WTC11 (cell line): Measurements from ENCODE around the gene CHMP1B. TPM values are rescaled to one million over a fixed set of nuclear protein-coding genes. Genes with fewer than 3 reads are reported as not detected.

Experiments used
- ATAC-seq: fragments of 200-7000 bp; cut with Tn5 transposase; 2 replicates; pipeline ENCODE4 v1.10.0; 2021; ENCODE audit warnings: mild to moderate bottlenecking, moderate library complexity
- CTCF ChIA-PET: fragments of 300-600 bp; sonication (Branson Sonifier 250); formaldehyde crosslinking; loops from one replicate; lab custom pipeline; 2021; ENCODE audit warnings: antibody characterized with exemption; lab: Charles Lee
- POLR2A ChIA-PET: fragments of 350-600 bp; sonication (Branson Sonifier 250); formaldehyde crosslinking; loops from one replicate; lab custom pipeline; 2021; ENCODE audit warnings: antibody characterized with exemption; lab: Charles Lee
- DNase-seq: peaks from one replicate; pipeline ENCODE4 v3.0.0; 2021; ENCODE audit warnings: low spot score
- H3K27ac Mint-ChIP-seq: 2 replicates; pipeline ENCODE4 v1.8.0; 2021; ENCODE audit warnings: mixed read lengths
- H3K27me3 Mint-ChIP-seq: 2 replicates; pipeline ENCODE4 v1.8.0; 2021; ENCODE audit warnings: low read depth, mild to moderate bottlenecking, moderate library complexity, mixed read lengths
- H3K36me3 Mint-ChIP-seq: 2 replicates; pipeline ENCODE4 v1.8.0; 2021; ENCODE audit warnings: mixed read lengths
- H3K4me1 Mint-ChIP-seq: 2 replicates; pipeline ENCODE4 v1.8.0; 2022; ENCODE audit warnings: mixed read lengths
- H3K4me3 Mint-ChIP-seq: 2 replicates; pipeline ENCODE4 v1.8.0; 2021; ENCODE audit warnings: mild to moderate bottlenecking, moderate library complexity, mixed read lengths
- H3K9me3 Mint-ChIP-seq: 2 replicates; pipeline ENCODE4 v1.8.0; 2021; ENCODE audit warnings: mixed read lengths
- ATF2 ChIP-seq: sonication (generic); formaldehyde crosslinking; IDR thresholded peaks from 2 replicates; pipeline ENCODE4 v1.8.1; 2022; ENCODE audit warnings: low read depth, missing genetic modification reagents, borderline replicate concordance
- E2F1 ChIP-seq: sonication (generic); formaldehyde crosslinking; IDR thresholded peaks from 2 replicates; pipeline ENCODE4 v1.8.0; 2022; ENCODE audit warnings: mild to moderate bottlenecking, missing genetic modification reagents
- EMX1 ChIP-seq: fragments of 250-450 bp; sonication (Bioruptor Pico); IDR thresholded peaks from 2 replicates; pipeline ENCODE4 v1.8.0; 2021; ENCODE audit warnings: mild to moderate bottlenecking
- ETV6 ChIP-seq: sonication (generic); formaldehyde crosslinking; IDR thresholded peaks from 2 replicates; pipeline ENCODE4 v1.8.1; 2022; ENCODE audit warnings: mild to moderate bottlenecking, missing genetic modification reagents
- JAZF1 ChIP-seq: fragments of 250-450 bp; sonication (Bioruptor Pico); IDR thresholded peaks from 2 replicates; pipeline ENCODE4 v1.9.0; 2021; ENCODE audit warnings: moderate library complexity, mild to moderate bottlenecking, inconsistent platforms
- KAT7 ChIP-seq: sonication (generic); formaldehyde crosslinking; IDR thresholded peaks from 2 replicates; pipeline ENCODE4 v1.8.1; 2023; ENCODE audit warnings: missing genetic modification reagents, mild to moderate bottlenecking, borderline replicate concordance
- SMAD3 ChIP-seq: sonication (generic); formaldehyde crosslinking; IDR thresholded peaks from 2 replicates; pipeline ENCODE4 v1.8.0; 2022; ENCODE audit warnings: missing genetic modification reagents, mild to moderate bottlenecking, borderline replicate concordance
- SOX15 ChIP-seq: fragments of 250-450 bp; sonication (Bioruptor Pico); IDR thresholded peaks from 2 replicates; pipeline ENCODE4 v1.9.0; 2021; ENCODE audit warnings: mild to moderate bottlenecking
- ZMAT4 ChIP-seq: fragments of 250-450 bp; sonication (Bioruptor Pico); IDR thresholded peaks from 2 replicates; pipeline ENCODE4 v1.9.0; 2021; ENCODE audit warnings: mild to moderate bottlenecking
- ZNF138 ChIP-seq: sonication (generic); formaldehyde crosslinking; conservative IDR thresholded peaks from 2 replicates; pipeline ENCODE4 v1.8.1; 2022; ENCODE audit warnings: mild to moderate bottlenecking, moderate library complexity, missing genetic modification reagents
- ZNF263 ChIP-seq: sonication (generic); formaldehyde crosslinking; IDR thresholded peaks from 2 replicates; pipeline ENCODE4 v1.8.1; 2022; ENCODE audit warnings: low read depth, mild to moderate bottlenecking, moderate library complexity, missing genetic modification reagents
- ZNF423 ChIP-seq: fragments of 250-450 bp; sonication (Bioruptor Pico); IDR thresholded peaks from 2 replicates; pipeline ENCODE4 v2.1.2; 2022; ENCODE audit warnings: mild to moderate bottlenecking, moderate library complexity
- ZNF671 ChIP-seq: fragments of 250-450 bp; sonication (Bioruptor Pico); IDR thresholded peaks from 2 replicates; pipeline ENCODE4 v1.8.0; 2021; ENCODE audit warnings: mild to moderate bottlenecking
- total RNA-seq: library from RNA; stranded (reverse); gene quantifications from 3 replicates; pipeline ENCODE4 v1.2.3, GENCODE V29; 2021
- TF ChIP-seq, protein P1 (sequence below): sonication (generic); formaldehyde crosslinking; IDR thresholded peaks from 2 replicates; pipeline ENCODE4 v1.8.0; 2023; ENCODE audit warnings: missing genetic modification reagents
- TF ChIP-seq, protein P2 (sequence below): sonication (generic); formaldehyde crosslinking; IDR thresholded peaks from 2 replicates; pipeline ENCODE4 v1.8.0; 2023; ENCODE audit warnings: mild to moderate bottlenecking, missing genetic modification reagents
- TF ChIP-seq, protein P3 (sequence below): sonication (generic); formaldehyde crosslinking; IDR thresholded peaks from 2 replicates; pipeline ENCODE4 v1.8.0; 2022; ENCODE audit warnings: mild to moderate bottlenecking, missing genetic modification reagents
- TF ChIP-seq, protein P4 (sequence below): sonication (generic); formaldehyde crosslinking; IDR thresholded peaks from 2 replicates; pipeline ENCODE4 v1.8.1; 2023; ENCODE audit warnings: mild to moderate bottlenecking, missing genetic modification reagents
- TF ChIP-seq, protein P5 (sequence below): sonication (generic); formaldehyde crosslinking; IDR thresholded peaks from 2 replicates; pipeline ENCODE4 v1.8.0; 2022; ENCODE audit warnings: mild to moderate bottlenecking, missing genetic modification reagents
- TF ChIP-seq, protein P6 (sequence below): sonication (generic); formaldehyde crosslinking; IDR thresholded peaks from 2 replicates; pipeline ENCODE4 v1.8.0; 2022; ENCODE audit warnings: missing genetic modification reagents
- TF ChIP-seq, protein P7 (sequence below): fragments of 250-450 bp; sonication (Bioruptor Pico); IDR thresholded peaks from 2 replicates; pipeline ENCODE4 v2.1.2; 2022; ENCODE audit warnings: mild to moderate bottlenecking, moderate library complexity

The CHMP1B gene
- total RNA-seq, 1 experiment from 2014 or later, result 37.2 TPM

GRCh38 chr18:11866764-11867163 lies 15.6 kb downstream of the CHMP1B start (continued):
- TF ChIP-seq EMX1 (CRISPR knock-in tag) (no peak), E2F1 (CRISPR knock-in tag) (no peak), ZNF263 (CRISPR knock-in tag) (no peak)
- TF ChIP-seq, protein P1, sequence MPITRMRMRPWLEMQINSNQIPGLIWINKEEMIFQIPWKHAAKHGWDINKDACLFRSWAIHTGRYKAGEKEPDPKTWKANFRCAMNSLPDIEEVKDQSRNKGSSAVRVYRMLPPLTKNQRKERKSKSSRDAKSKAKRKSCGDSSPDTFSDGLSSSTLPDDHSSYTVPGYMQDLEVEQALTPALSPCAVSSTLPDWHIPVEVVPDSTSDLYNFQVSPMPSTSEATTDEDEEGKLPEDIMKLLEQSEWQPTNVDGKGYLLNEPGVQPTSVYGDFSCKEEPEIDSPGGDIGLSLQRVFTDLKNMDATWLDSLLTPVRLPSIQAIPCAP (CRISPR knock-in tag), result no peak
- TF ChIP-seq, protein P2, sequence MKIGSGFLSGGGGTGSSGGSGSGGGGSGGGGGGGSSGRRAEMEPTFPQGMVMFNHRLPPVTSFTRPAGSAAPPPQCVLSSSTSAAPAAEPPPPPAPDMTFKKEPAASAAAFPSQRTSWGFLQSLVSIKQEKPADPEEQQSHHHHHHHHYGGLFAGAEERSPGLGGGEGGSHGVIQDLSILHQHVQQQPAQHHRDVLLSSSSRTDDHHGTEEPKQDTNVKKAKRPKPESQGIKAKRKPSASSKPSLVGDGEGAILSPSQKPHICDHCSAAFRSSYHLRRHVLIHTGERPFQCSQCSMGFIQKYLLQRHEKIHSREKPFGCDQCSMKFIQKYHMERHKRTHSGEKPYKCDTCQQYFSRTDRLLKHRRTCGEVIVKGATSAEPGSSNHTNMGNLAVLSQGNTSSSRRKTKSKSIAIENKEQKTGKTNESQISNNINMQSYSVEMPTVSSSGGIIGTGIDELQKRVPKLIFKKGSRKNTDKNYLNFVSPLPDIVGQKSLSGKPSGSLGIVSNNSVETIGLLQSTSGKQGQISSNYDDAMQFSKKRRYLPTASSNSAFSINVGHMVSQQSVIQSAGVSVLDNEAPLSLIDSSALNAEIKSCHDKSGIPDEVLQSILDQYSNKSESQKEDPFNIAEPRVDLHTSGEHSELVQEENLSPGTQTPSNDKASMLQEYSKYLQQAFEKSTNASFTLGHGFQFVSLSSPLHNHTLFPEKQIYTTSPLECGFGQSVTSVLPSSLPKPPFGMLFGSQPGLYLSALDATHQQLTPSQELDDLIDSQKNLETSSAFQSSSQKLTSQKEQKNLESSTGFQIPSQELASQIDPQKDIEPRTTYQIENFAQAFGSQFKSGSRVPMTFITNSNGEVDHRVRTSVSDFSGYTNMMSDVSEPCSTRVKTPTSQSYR (CRISPR knock-in tag), result no peak
- TF ChIP-seq, protein P3, sequence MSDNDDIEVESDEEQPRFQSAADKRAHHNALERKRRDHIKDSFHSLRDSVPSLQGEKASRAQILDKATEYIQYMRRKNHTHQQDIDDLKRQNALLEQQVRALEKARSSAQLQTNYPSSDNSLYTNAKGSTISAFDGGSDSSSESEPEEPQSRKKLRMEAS (CRISPR knock-in tag), result no peak

GRCh38 chr18:11868230-11868629 lies 17.0 kb downstream of the CHMP1B start:
- Mint-ChIP-seq H3K4me1 (peaks cover 8% of the 10 kb centered on the region), H3K27ac (peak overlapping the region; percentile 74), H3K36me3 (peaks cover 12% of the 10 kb centered on the region), H3K4me3 (no peak overlapping the region), H3K27me3 (no peaks in the 10 kb centered on the region), H3K9me3 (no peaks in the 10 kb centered on the region)
- no peak for DNase-seq
- TF ChIP-seq KAT7 (CRISPR knock-in tag) (no peak), ZNF671 (CRISPR knock-in tag) (no peak), SOX15 (no peak), ATF2 (CRISPR knock-in tag) (no peak), ZNF138 (no peak), JAZF1 (CRISPR knock-in tag) (no peak), ZNF423 (no peak), SMAD3 (CRISPR knock-in tag) (no peak), ETV6 (CRISPR knock-in tag) (no peak), ZMAT4 (no peak)
- TF ChIP-seq, protein P4, sequence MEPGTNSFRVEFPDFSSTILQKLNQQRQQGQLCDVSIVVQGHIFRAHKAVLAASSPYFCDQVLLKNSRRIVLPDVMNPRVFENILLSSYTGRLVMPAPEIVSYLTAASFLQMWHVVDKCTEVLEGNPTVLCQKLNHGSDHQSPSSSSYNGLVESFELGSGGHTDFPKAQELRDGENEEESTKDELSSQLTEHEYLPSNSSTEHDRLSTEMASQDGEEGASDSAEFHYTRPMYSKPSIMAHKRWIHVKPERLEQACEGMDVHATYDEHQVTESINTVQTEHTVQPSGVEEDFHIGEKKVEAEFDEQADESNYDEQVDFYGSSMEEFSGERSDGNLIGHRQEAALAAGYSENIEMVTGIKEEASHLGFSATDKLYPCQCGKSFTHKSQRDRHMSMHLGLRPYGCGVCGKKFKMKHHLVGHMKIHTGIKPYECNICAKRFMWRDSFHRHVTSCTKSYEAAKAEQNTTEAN, result no peak
- TF ChIP-seq, protein P5, sequence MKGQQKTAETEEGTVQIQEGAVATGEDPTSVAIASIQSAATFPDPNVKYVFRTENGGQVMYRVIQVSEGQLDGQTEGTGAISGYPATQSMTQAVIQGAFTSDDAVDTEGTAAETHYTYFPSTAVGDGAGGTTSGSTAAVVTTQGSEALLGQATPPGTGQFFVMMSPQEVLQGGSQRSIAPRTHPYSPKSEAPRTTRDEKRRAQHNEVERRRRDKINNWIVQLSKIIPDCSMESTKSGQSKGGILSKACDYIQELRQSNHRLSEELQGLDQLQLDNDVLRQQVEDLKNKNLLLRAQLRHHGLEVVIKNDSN (CRISPR knock-in tag), result no peak
- TF ChIP-seq, protein P6, sequence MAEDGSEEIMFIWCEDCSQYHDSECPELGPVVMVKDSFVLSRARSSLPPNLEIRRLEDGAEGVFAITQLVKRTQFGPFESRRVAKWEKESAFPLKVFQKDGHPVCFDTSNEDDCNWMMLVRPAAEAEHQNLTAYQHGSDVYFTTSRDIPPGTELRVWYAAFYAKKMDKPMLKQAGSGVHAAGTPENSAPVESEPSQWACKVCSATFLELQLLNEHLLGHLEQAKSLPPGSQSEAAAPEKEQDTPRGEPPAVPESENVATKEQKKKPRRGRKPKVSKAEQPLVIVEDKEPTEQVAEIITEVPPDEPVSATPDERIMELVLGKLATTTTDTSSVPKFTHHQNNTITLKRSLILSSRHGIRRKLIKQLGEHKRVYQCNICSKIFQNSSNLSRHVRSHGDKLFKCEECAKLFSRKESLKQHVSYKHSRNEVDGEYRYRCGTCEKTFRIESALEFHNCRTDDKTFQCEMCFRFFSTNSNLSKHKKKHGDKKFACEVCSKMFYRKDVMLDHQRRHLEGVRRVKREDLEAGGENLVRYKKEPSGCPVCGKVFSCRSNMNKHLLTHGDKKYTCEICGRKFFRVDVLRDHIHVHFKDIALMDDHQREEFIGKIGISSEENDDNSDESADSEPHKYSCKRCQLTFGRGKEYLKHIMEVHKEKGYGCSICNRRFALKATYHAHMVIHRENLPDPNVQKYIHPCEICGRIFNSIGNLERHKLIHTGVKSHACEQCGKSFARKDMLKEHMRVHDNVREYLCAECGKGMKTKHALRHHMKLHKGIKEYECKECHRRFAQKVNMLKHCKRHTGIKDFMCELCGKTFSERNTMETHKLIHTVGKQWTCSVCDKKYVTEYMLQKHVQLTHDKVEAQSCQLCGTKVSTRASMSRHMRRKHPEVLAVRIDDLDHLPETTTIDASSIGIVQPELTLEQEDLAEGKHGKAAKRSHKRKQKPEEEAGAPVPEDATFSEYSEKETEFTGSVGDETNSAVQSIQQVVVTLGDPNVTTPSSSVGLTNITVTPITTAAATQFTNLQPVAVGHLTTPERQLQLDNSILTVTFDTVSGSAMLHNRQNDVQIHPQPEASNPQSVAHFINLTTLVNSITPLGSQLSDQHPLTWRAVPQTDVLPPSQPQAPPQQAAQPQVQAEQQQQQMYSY (CRISPR knock-in tag), result no peak
- TF ChIP-seq, protein P7, sequence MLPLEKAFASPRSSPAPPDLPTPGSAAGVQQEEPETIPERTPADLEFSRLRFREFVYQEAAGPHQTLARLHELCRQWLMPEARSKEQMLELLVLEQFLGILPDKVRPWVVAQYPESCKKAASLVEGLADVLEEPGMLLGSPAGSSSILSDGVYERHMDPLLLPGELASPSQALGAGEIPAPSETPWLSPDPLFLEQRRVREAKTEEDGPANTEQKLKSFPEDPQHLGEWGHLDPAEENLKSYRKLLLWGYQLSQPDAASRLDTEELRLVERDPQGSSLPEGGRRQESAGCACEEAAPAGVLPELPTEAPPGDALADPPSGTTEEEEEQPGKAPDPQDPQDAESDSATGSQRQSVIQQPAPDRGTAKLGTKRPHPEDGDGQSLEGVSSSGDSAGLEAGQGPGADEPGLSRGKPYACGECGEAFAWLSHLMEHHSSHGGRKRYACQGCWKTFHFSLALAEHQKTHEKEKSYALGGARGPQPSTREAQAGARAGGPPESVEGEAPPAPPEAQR (CRISPR knock-in tag), result no peak
- POLR2A ChIA-PET, result interaction anchor here (0.6 to 1.0 kb wide), 2 partner anchors 10 to 167 kb away, joined by 3 to 4 read pairs; no protein-coding TSS in a partner anchor
- CTCF ChIA-PET, result interaction anchor here (0.9 to 1.8 kb wide), 5 partner anchors 8 to 171 kb away, joined by 3 to 7 read pairs (median 4); no protein-coding TSS in a partner anchor
- ATAC-seq, result no peak
